ENCODE results near the gene HRH4. TPM values are rescaled to one million over a fixed set of nuclear protein-coding genes. Genes with fewer than 3 reads are reported as not detected.

The HRH4 gene
- total and polyA plus RNA-seq, 2 experiments from 2014 or later, result 0.15 TPM; not detected in 1

GRCh38 chr18:24515721-24516120 is 55.3 kb downstream of the HRH4 start:
- Histone ChIP-seq H3K9me3 (ENCODE audit: low read depth) (no peaks in the 10 kb centered on the region), H3K36me3 (no peaks in the 10 kb centered on the region), H3K27ac (no peak overlapping the region), H3K4me3 (no peak overlapping the region), H3K4me1 (ENCODE audit: low read depth) (no peaks in the 10 kb centered on the region), H3K27me3 (no peaks in the 10 kb centered on the region)
- DNase-seq (ENCODE audit: low read depth in 1 of 2, low spot score in 1 of 2), result no peak
- no peak for TF ChIP-seq CTCF (IDR thresholded peaks at IDR 0.05; ENCODE audit: low read depth, low read length)

DNA sequence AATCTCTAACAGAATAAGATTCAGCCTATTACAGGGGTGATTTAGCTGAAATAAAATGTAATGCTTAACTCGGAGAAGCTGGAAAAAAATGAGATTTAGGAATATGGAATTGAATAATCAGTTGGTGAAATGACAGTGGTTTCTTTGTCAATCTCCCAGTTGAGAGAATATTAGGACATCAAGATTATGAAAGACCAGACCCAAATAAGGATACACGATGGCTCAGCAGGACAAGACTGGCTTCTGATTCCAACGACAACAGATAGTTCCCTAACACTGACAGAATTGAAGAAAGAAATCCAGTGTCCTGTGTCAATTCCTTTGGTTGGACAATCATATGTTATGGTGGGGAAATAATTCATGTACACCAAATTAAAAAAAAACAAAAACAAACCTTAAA is 55.8 kb downstream of the HRH4 start:
- Histone ChIP-seq H3K9me3 (ENCODE audit: low read depth) (no peaks in the 10 kb centered on the region), H3K4me1 (ENCODE audit: low read depth) (no peaks in the 10 kb centered on the region), H3K36me3 (no peaks in the 10 kb centered on the region), H3K27me3 (no peaks in the 10 kb centered on the region), H3K27ac (no peak overlapping the region), H3K4me3 (no peak overlapping the region)
- TF ChIP-seq CTCF (IDR thresholded peaks at IDR 0.05; ENCODE audit: low read depth, low read length), result no peak
- DNase-seq (ENCODE audit: low read depth in 1 of 2, low spot score in 1 of 2), result no peak

GRCh38 chr18:24517554-24517953 is 57.1 kb downstream of the HRH4 start:
- Histone ChIP-seq H3K36me3 (no peaks in the 10 kb centered on the region), H3K27ac (no peak overlapping the region), H3K27me3 (no peaks in the 10 kb centered on the region), H3K4me3 (no peak overlapping the region), H3K4me1 (ENCODE audit: low read depth) (no peaks in the 10 kb centered on the region), H3K9me3 (ENCODE audit: low read depth) (no peaks in the 10 kb centered on the region)
- DNase-seq (ENCODE audit: low read depth in 1 of 2, low spot score in 1 of 2), result no peak
- no peak for TF ChIP-seq CTCF (IDR thresholded peaks at IDR 0.05; ENCODE audit: low read depth, low read length)

DNA sequence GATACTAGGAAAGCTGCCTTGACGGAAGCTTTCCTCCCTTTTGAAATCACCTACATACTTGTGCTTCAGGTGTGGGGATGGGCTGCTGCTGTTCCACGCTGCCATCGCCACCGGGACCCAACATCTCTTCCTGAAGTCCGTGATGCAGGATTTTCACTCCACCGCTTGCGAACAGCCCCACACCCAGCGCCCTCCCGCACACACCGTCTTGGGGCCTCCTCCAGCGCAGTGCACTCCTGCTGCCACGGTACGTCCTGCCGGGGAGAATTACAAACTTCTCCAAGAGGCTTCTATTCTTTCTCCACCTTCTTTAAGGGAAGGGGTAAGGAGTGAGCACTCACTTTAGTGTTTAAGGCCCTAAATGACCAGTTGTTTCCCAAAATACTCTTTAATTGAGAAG is 58.2 kb downstream of the HRH4 start:
- Histone ChIP-seq H3K27me3 (no peaks in the 10 kb centered on the region), H3K4me1 (ENCODE audit: low read depth) (no peaks in the 10 kb centered on the region), H3K4me3 (no peak overlapping the region), H3K36me3 (no peaks in the 10 kb centered on the region), H3K27ac (no peak overlapping the region), H3K9me3 (ENCODE audit: low read depth) (no peaks in the 10 kb centered on the region)
- no peak for TF ChIP-seq CTCF (IDR thresholded peaks at IDR 0.05; ENCODE audit: low read depth, low read length)
- no peak for DNase-seq (ENCODE audit: low read depth in 1 of 2, low spot score in 1 of 2)

Other genes with a start within 250 kb of the HRH4 start
- 21.9 and 33.3 TPM in 2 replicates for gene OSBPL1A, start 62.8 kb upstream of the HRH4 start, total RNA-seq
- 23.1 and 35.1 TPM in 2 replicates for gene OSBPL1A, start 62.8 kb upstream of the HRH4 start, polyA plus RNA-seq
- 15.3 and 15.6 TPM in 2 replicates for gene IMPACT, start 34.0 kb upstream of the HRH4 start, total RNA-seq
- gene IMPACT, start 34.0 kb upstream of the HRH4 start, polyA plus RNA-seq, result 27.6 and 33.5 TPM in 2 replicates